ENCODE data around the gene EXOC6.
"Not testable (repeated sequence)": the region's sequence is repeated elsewhere in the genome, so short reads cannot be mapped to it uniquely, and the experiment has no call there.

The EXOC6 gene

DNA sequence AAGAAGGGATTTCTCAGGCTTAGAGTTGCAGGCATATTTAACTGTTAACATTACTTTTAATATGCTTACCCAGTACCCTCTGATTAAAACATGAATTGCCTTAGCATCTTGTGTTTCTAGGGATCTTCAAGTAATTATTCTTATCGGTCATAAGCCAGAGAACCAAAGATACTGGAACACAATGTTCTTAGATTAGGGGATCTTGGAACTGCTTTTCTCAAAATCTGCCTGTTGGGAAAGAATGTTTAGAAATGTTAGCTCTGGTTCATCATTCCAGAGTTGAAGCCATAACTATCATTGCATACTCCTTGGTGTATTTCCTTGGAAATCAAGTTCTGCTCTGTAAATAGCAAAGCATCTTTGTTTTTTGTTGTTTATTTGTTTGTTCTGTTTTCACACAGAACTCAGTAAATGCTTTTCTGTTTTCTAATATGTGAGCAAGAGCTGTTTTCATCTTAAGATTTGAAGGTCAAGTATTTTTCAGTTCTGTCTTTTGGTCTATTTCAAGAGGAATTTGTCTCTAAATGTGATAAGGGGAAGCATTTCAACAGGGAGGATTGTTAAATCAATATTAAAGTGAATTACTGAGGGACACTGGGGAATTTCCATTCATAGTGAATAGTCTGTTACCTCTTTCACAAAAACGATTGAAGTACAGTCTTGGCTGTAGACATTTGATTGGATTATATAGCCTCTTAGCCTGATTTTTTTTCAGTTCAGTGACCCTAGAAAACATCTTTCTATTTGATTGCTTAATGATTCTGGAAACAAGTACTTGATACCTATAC is 109.1 kb downstream of the EXOC6 start:
- no peak for DNase-seq

DNA sequence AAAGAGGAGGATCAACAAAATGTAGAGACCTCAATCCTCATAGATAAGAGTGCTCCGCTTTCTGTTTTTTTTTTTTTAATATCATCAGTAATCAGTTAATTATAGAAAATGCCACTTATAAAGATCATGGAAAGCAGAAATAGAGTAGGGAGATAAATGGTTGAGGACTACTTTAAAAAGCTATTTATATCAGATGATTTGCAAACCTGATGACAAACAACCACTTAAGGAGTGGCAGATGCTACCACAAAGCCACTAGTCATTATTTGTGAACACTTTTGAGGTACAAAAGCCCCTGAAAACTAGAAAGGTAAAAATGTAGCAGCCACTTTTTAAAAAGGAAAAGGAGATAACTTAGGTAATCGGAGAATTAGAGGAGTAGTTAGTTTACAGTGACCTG is 113.3 kb downstream of the EXOC6 start:
- no peak for DNase-seq

DNA sequence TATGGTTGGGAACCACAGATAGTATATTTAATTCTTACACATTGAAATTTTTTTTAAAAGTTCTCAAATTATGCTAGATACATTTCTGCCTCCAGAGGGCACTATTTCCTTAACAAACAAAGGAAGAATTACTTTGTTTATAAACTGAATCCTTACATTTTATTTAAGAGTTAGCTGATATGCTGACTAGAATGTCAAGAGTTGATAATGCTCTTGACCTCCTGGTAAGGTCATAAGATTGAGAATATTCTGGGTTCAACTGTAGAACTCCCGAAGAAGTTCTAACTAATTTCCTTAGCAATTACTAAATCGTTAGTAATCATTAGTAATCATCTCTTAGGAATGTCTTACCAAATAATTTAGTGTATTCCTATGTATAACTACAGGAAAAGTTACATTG is 117.0 kb downstream of the EXOC6 start:
- DNase-seq: no peak

DNA sequence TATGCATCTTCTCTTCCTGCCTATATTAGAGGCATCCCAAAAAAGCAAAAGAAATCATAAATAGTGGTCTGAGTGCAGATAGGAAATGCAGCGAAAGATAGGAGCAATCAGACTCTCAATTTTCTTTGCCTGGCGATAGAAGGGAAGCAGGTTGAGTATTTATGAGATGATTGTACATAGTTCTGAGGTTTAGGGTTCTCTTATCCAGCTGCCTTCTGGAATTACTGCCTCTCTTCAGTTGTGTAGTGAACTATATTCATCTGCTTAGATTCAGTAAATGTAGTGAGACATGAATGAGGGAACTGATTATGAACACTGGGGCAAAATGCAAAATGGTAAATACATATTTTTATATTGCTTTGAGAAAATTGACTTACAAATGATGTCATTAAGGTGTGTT is 119.3 kb downstream of the EXOC6 start:
- no peak for DNase-seq

DNA sequence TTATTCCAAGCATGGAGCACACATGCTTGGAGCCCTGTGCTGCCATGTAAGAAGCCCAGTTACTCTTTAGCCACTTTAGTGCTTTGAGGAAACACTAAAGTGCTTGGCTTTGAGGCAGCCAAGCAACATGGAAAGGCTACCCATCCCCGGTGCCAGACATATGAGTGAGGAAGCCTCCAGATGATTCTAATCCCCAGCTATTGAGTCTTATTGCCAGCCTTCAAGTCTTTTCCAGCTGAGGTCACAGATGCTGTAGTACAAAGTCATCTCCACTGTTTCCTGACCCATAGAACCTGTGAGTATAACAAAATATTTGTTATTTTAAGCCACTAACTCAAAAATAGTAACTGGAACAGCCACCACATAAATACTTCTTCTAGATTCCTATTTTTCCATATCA is 120.8 kb downstream of the EXOC6 start:
- DNase-seq: no peak

DNA sequence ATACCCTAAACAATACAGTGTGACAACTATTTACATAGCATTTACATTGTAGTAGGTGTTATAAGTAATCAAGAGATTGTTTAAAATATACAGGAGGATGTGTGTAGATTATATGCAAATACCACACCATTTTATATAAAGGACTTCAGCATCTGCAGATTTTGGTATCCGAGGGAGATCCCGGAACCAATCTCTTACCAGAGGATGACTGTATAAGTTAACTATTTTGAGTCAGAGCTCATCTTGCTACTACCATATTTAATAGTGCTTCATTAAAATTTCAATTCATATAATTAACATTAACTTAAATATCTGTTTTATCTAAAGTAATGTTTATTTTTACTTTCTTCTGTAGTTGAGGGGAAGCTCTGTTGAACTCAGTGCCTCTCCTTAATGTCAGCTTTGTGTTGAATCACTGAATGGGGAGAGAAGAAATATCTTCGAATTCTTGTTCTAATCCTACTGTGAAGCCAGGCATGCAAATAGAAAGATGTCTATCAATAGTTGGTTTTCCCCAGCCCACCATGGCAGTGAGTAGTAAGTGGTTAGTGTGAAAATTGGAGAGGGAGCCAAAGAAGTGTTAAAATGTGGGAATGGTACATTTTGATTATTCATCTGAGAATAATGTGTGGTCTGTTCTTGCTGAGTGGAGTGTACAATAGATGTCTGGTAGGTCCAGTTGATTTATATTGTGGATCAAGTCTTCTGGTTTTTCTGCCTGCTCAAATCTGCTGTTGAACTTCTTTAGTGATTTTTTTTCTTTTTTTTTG is 122.2 kb downstream of the EXOC6 start:
- no peak for DNase-seq

DNA sequence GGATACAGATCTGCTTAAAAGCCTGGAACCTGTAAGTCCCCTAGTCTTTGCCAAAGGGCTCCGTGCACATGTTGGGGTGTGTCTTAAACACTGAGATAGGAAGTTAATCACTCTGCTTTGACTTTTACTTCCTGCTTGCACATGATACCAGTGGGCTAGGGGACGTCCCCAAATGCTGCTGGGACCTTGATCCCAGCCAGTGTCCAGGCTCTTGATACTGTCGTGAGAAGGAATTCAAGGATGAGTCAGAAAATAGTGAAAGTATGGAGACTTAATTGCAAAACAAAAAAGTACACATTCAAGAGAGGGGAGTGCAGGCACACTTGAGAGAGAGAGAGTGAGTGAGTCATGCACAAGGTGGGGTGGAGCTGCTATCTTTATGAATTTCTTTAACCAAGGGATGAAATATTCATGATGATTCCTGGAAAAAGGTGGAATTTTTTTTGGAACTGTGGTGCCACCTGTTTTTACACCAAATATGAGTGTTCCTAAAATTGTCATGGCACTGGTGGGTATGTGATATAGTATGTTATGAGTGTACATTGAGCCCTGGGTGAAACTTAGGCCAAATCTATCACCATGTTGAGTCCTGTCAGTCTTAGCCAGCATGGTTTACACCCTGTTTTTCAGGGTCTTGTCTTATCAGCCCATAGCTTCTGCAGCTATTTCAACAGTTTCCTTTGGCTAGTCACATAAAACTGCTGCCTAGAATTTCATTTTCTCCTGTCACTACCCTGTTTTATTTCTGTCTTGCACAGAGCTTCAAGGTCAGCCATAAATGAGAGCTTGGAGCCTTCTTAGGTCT is 123.9 kb downstream of the EXOC6 start:
- DNase-seq: no peak

DNA sequence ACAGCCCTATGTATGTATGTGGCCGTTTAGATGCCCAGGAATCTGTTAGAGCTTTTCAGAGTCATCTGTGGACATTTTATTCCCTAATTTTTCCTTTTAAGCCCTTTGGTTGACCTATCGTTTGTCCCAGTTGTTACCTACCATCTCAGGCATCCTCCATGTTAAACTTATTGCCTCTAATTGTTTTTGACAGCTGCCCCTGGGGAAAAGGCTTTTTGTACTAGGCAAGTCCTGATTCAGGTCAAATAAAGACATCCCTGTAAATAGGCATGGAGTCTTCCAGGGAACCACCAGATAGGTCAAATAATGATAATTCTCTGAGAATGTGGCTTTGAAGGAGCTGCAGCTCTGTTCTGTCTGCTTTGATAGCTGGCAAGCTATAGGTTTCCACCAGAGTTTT is 124.6 kb downstream of the EXOC6 start:
- no peak for DNase-seq

DNA sequence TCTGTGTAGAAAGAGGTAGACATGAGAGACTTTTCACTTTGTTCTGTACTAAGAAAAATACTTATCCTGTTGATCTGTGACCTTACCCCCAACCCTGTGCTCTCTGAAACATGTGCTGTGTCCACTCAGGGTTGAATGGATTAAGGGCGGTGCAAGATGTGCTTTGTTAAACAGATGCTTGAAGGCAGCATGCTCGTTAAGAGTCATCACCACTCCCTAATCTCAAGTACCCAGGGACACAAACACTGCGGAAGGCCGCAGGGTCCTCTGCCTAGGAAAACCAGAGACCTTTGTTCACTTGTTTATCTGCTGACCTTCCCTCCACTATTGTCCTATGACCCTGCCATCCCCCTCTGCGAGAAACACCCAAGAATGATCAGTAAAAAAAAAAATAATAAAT is 128.0 kb downstream of the EXOC6 start:
- DNase-seq: not testable (repeated sequence)

DNA sequence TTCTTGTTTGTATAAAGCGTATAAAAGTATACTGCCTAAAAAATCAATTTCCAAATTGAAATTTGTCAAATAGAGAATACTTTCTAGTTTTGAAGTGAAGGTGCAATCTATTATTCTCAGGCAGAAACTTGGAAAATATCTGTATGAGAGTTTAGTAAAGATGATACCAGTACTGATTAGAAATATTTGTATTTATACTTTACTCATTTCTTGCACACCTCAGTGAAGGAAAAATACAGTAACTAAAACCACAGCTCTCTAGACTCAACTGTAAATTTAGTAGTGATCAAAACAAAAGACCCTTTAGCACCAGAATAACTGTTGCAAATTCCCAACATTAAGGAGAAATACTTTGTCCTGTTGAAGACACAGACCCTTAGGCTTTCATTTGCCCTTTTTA is 140.9 kb downstream of the EXOC6 start:
- DNase-seq: no peak

DNA sequence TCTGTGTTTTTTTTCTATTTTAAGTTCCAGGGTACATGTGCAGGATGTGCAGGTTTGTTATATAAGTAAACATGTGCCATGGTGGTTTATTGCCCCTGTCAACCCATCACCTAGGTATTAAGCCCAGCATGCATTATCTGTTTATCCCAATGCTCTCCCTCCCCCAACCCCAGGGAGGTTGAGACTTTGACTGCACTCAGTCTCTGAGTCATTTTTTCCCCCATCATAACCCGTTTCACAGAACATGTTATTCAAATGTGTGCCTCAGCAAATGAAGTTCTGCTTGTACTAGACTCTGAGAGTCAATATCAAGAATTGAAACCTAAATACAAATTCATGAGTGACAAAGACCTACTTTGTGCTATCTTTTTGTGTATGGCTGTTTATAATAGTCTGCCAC is 142.3 kb downstream of the EXOC6 start:
- no peak for DNase-seq

DNA sequence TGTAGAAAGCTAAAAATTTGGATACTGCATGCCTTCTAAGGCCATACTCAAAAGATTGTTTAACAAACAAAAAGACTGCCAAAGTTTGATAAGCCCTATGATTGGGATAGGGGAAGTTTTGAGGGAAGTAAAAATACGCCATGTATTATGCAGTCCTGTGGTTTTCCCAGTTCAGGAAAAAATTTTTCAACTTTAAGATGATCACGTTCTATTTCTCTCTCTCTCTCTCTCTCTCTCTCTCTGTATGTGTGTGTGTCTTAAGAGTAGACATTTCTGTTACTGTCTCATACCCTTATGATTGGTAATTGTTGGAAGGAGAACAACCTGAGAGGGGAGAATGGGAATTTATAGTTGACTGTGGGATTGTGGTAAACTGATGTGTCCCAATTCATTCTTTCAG is 143.2 kb downstream of the EXOC6 start:
- no peak for DNase-seq

DNA sequence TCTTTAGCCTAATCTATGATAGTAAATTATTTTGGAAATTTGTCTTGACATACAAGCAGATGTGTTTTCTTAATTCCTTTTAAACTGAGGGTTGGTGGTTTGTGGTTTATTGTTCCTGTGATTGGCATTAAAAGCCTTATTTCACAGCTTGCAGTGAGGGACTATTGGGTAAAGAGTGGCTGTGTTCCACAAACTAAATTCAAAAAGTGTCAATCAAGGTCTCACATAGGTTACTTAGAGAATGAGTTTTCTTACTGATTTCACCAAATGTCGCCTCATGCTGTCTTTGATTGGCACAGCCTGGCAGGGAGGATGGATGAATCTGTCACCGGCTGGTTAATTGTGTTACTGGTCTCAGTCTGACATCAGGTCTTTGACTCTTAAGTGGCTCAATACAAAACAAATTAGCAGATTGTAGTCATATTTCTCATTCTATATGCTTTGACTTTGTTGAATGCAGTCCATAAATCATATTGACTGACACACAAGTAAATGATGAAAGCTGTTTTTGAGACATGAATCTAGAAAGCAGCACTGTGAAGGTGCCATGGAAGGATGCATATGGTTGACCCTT is 145.5 kb downstream of the EXOC6 start:
- DNase-seq: no peak

DNA sequence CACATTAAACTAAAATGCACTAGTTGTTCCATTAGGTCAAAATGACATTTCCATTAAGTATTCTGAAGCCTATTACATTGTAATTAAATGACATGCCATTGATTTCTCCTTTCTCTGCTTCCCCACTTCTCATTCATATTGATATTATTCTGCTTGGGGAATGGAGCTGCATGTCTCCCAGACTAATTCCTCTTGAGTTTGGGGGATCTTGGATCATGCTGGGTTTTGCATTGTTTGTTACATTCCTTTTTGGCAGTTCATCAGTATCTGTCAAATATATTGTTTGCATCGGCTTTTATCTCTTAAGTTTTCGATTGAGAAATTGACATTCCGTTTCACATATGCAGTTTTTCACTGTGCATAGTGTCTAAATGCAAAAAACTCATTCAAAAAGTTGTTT is 147.2 kb downstream of the EXOC6 start:
- no peak for DNase-seq

DNA sequence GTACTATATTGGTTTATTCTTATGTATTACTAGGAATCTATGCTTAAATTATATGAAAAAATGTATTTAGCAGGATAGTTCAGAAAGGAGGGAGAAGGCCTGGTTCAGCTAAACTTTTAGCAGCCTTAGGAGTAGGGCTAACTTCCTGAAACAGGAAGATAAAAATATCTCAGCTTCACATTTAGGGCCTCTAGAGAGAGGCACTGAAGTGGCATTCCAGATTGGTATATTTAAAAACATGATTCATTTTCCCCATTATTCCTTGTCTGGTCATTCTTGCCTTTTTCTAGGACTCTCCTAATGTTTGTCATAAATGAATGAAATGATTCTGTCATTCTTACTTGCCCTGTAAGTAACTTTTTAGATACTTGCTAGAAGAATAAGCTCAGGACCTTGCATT is 149.3 kb downstream of the EXOC6 start:
- no peak for DNase-seq

DNA sequence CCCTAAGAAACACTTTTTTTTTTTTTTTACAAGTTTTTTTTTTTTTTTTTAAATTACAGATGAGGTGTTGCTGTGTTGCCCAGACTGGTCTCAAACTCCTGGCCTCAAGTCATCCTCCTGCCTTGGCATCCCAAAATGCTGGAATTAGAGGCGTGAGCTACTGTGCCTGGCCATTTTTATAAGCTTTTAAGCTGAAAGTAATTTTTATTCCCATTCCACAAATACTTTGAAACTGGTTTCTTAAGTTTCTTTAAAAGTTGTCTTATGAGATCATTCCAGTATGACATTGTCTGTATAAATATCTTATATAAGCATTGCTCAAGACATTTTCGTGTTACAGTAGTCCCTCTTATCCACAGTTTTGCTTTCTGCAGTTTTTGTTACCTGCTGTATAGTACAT is 150.9 kb downstream of the EXOC6 start:
- no peak for DNase-seq

DNA sequence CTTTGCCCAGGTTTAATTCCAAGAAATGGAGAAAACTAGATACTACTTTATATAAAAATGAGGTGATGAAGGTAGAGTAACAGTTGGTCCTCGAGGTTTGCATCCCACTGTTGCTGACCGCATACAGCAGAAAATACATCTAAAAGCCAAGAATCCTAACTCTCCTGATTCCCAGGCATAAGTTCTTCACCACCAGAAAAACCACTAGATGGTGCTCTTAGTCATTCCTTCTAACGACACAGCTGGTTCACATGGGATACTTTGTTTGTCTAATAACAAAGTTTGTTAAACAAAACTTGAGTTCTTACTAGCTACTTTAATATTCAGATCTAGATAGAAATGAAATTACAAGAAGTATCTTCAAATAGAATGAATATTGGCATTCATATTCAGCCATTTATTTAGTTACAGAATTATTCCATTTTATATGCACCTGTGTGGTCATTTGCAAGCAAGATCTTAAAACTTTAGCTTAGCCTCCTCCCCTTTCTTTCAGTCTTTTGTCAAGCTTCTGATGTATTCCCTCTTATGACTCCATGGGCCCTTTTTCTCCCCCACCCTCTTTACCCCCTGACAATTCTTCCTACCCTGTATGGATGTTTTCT is 158.2 kb downstream of the EXOC6 start:
- no peak for DNase-seq

DNA sequence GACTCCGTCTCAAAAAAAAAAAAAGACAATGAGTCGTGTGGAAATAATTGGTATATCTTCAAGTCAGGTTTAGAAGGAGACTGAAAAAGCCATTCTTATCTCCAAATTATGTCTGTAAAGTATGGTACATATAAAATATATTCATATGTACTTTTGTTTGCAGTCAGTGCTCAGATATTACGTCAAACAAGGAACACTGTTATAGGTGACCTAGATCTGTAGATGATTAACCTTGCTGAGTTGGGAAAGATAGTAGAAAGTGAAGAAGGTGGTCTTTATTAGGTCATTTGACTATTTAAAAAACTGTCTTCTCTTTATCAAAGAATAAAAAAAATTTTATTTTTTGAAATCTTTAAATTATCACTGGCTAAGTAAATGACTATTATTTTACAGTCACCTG is 167.4 kb downstream of the EXOC6 start:
- DNase-seq: no peak

DNA sequence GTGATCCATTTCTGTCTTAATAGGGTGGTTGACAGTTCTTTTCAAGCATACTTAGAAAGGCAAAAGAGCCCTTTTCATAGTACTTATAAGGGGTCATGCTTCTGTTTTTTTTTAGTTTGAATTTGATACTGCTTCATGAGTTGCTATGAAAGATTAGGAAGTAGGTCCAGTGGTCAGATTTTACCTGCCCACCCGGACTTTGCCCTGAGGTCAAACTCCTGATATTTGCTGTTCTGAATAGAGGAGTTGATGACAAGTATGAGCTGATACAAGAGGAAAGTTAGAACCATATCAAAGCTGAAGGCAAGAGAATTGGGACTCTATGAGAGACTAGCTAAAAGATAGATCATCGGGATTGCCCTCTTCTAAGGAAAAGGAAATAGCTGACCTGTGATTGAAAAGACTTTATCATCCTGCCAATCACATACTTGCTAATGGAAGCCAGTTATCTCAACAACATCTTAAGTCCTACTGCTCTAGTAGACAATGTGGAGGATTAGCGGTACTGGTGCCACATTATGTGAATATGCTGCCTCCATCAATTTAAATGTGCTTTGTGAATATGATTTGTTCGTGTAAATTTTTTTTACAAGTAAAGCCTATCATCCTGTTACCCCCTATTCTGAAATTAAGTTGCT is 174.8 kb downstream of the EXOC6 start:
- no peak for DNase-seq

DNA sequence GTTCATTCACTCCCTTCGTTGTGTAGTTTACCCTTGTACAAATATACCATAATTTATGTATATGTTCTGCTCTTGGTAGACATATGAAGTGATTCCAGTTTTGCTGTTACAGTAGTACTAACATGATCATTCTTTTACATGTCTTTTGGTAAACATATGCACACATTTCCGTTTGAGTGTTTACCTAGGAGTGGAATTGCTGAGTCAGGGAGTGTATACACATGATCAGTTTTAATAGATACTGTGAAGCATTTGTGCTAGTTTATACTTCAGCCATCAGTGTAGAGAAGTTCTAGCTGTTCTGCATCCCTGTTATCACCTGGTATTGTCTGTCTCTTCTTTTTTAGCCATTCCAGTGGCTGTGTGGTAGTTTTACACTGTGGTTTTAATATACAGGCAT is 177.8 kb downstream of the EXOC6 start:
- no peak for DNase-seq

DNA sequence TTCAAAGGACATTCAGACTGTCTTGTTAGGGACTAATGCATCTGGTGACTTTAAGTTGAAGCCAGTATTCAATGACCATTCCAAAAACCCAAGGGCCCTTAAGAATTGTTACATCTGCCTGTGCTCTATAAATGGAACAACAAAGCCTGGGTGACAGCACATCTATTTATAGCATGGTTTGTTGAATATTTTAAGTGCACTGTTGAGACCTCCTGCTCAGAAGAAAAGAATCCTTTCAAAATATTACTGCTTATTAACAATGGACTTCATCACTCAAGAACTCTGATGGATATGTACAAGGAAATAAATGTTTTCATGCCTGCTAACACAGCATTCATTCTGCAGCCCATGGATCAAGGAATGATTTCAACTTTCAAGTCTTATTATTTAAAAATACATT is 179.2 kb downstream of the EXOC6 start:
- no peak for DNase-seq

DNA sequence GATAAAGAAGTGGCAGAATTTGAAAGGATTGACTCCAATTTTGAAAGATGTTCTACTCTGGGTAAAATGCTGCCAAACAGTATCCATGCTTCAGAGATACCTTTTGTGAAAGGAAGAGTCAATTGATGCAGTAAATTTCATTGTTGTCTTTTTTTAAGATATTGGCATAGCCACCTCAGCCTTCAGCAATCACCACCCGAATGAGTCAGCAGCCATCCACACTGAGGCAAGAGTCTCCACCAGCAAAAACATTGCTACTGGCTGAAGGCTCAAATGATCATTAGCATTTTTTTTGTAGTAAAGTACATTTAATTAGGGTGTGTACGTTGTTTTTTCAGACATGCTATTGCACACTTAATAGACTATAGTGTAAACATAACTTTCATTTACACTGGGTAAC is 180.6 kb downstream of the EXOC6 start:
- no peak for DNase-seq

DNA sequence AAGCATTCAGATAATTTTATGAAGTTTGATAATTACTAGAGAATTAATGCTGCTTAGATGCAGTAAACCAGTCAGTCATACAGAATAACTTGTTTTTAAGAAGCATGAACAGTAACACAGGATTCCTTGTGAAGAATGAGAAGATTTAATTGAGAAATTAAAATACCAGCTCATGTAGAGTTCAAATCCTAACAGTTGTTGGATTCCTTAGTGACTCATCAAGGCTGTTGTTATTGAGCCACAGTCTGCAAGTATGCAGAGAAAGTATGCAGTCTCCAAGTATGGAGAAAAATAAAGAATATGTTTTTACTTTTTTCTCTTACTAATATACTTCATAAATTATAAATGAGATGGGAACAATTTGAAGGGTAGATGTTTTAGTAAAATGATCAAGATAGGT is 182.1 kb downstream of the EXOC6 start:
- no peak for DNase-seq

Measured in SIG-M5 (cell line).